Measurements from ENCODE around the gene PTPN5.
"Not testable (repeated sequence)": the region's sequence is repeated elsewhere in the genome, so short reads cannot be mapped to it uniquely, and the experiment has no call there.

The PTPN5 gene

GRCh38 chr11:18791207-18791968 lies at the start of gene PTPN5:
Gene PTPN5, minus strand, starts transcription at chr11:18791798. Its CDS starts 19,840 bp downstream, at chr11:18771958.
- DNase-seq (ENCODE audit: low read depth), result no peak

GRCh38 chr11:18836417-18836816 lies 44.8 kb upstream of the PTPN5 start:
- no peak for DNase-seq (ENCODE audit: low read depth)

- no peak for DNase-seq (ENCODE audit: low read depth)
These were observed 43.3 kb upstream of the PTPN5 start for GRCh38 chr11:18834754-18835466.

- DNase-seq (ENCODE audit: low read depth), result not testable (repeated sequence)
These were observed 28.6 kb upstream of the PTPN5 start for GRCh38 chr11:18820160-18820559.

- DNase-seq (ENCODE audit: low read depth), result no peak
These were observed 12.8 kb upstream of the PTPN5 start for GRCh38 chr11:18804199-18804999.

GRCh38 chr11:18802381-18803257 lies 11.0 kb upstream of the PTPN5 start:
- DNase-seq (ENCODE audit: low read depth), result peak; percentile 3

GRCh38 chr11:18798799-18799469 lies 7.3 kb upstream of the PTPN5 start:
- no peak for DNase-seq (ENCODE audit: low read depth)

- no peak for DNase-seq (ENCODE audit: low read depth)
These were observed 3.4 kb upstream of the PTPN5 start for GRCh38 chr11:18794956-18795355.

- no peak for DNase-seq (ENCODE audit: low read depth)
These were observed 1.2 kb upstream of the PTPN5 start for GRCh38 chr11:18792827-18793226.

- DNase-seq (ENCODE audit: low read depth), result no peak
These were observed 501 bp upstream of the PTPN5 start for GRCh38 chr11:18791969-18792628.

- no peak for DNase-seq (ENCODE audit: low read depth)
These were observed 753 bp downstream of the PTPN5 start for GRCh38 chr11:18790883-18791206.

GRCh38 chr11:18789942-18790341 lies 1.7 kb downstream of the PTPN5 start:
- no peak for DNase-seq (ENCODE audit: low read depth)

GRCh38 chr11:18785411-18785810 lies 6.2 kb downstream of the PTPN5 start:
- no peak for DNase-seq (ENCODE audit: low read depth)

GRCh38 chr11:18780896-18781295 lies 10.7 kb downstream of the PTPN5 start:
- DNase-seq (ENCODE audit: low read depth), result no peak

- DNase-seq (ENCODE audit: low read depth), result no peak
These were observed 11.3 kb downstream of the PTPN5 start for GRCh38 chr11:18780329-18780728.

GRCh38 chr11:18778468-18778867 lies 13.1 kb downstream of the PTPN5 start:
- DNase-seq (ENCODE audit: low read depth), result no peak

- no peak for DNase-seq (ENCODE audit: low read depth)
These were observed 15.3 kb downstream of the PTPN5 start for GRCh38 chr11:18776324-18776723.

- DNase-seq (ENCODE audit: low read depth), result peak; percentile 25
These were observed 15.9 kb downstream of the PTPN5 start for GRCh38 chr11:18775492-18776292.

- no peak for DNase-seq (ENCODE audit: low read depth)
These were observed 16.8 kb downstream of the PTPN5 start for GRCh38 chr11:18774801-18775200.

- no peak for DNase-seq (ENCODE audit: low read depth)
These were observed 17.9 kb downstream of the PTPN5 start for GRCh38 chr11:18773681-18774080.
